ENCODE data around the gene CFHR1.

Gene CFHR1

DNA sequence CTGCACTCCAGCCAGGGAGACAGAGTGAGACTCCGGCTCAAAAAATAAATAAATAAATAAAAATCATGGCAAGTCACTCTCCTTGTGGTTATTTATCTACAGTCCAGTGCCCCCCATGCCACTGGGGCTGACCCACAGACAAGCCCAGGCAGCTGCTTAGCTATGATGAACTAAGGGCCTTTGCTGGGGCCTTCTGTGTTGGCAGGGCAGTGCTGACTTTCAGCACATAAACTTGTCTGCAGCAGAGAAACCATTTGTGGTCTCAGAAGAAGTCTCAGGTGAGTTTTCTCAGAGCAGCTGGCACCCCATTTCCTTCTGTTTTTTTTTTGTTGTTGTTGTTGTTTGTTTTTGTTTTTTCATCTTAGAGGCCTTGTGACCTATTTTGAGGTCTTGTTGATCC lies 47.4 kb downstream of the CFHR1 start:
- DNase-seq (ENCODE audit: low read depth) = no peak
- H3K4me3 ChIP-seq (ENCODE audit: low read depth, low read length) = no peak overlapping the region

DNA sequence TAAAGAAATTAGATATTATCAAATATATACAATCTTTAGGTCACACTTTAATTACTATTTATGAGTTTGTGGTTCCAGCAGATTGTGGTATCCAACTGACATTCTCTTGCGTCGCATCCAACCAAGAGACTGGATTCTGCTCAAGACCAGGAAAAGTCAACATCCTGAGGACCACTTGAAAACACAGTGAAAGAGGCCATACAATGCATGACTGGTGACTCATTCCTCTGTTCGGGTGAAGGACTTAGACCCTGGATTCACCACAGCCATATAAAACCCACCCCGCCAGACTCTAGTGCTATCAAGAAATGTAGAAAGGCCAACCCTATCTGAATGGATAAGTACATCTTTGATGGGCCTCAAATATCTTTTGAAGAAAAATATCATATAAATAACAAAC lies 53.9 kb downstream of the CFHR1 start:
- H3K4me3 ChIP-seq (ENCODE audit: low read depth, low read length) = no peak overlapping the region
- DNase-seq (ENCODE audit: low read depth) = no peak

DNA sequence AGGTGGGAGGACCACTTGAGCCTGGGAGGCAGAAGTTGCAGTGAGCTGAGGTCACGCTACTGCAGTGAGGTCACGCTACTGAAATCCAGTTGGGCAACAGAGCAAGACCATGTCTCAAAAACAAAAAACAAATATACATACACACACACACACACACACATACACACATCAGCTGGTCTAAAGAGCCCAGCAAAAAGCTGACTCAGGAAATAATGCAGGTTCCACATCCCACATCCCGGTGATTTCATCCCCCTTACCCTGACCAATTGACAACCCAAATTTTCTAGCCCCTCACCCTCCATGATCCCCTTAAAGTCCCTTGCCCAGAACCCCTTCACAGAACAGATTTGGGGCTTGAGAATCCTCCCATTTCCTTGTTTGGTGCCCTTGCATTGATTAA lies 56.4 kb downstream of the CFHR1 start:
- H3K4me3 ChIP-seq (ENCODE audit: low read depth, low read length) = no peak overlapping the region
- DNase-seq (ENCODE audit: low read depth) = no peak

DNA sequence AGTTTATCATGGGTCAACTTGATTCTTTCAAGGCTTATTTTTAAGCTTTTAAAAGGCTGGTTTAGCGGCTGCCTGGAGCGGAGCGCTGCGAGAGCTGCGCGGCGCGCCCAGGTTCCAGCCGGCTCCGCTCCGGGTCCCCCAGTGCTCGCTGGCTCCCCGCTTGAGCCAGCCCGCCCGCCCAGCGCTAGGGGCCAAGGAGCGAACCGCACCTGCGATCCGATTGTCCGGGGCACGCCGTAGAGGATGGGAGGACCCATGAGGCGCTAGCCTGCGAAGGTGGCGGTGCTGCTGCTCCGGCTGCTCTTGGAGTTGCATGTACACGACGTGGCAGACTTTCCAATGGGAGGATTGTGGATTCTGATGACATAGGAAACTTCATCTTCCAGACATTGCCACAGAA lies 58.4 kb downstream of the CFHR1 start:
- no peak for DNase-seq (ENCODE audit: low read depth)
- H3K4me3 ChIP-seq (ENCODE audit: low read depth, low read length) = peak overlapping the region; percentile 45
